ENCODE results near the gene GPC6.
"Not testable (repeated sequence)": the region's sequence is repeated elsewhere in the genome, so short reads cannot be mapped to it uniquely, and the experiment has no call there.

The GPC6 gene

GRCh38 chr13:94198681-94199080 lies 972.1 kb downstream of the GPC6 start:
- H3K4me3 ChIP-seq (ENCODE audit: low read depth, low read length) = no peak overlapping the region
- DNase-seq (ENCODE audit: low read depth) = no peak
- TF ChIP-seq CTCF (IDR thresholded peaks at IDR 0.05; ENCODE audit: low read depth, low read length, missing control alignments) = no peak

GRCh38 chr13:94199135-94199534 lies 972.5 kb downstream of the GPC6 start:
- no peak overlapping the region for H3K4me3 ChIP-seq (ENCODE audit: low read depth, low read length)
- TF ChIP-seq CTCF (IDR thresholded peaks at IDR 0.05; ENCODE audit: low read depth, low read length, missing control alignments) = no peak
- DNase-seq (ENCODE audit: low read depth) = no peak

- no peak overlapping the region for H3K4me3 ChIP-seq (ENCODE audit: low read depth, low read length)
- no peak for DNase-seq (ENCODE audit: low read depth)
These were observed 974.4 kb downstream of the GPC6 start for GRCh38 chr13:94201022-94201421.

GRCh38 chr13:94204163-94204562 lies 977.6 kb downstream of the GPC6 start:
- no peak for DNase-seq (ENCODE audit: low read depth)

More at GRCh38 chr13:94201022-94201421, 974.4 kb downstream of the GPC6 start:
- no peak for TF ChIP-seq CTCF (IDR thresholded peaks at IDR 0.05; ENCODE audit: low read depth, low read length, missing control alignments)

GRCh38 chr13:94204946-94205345 lies 978.3 kb downstream of the GPC6 start:
- DNase-seq (ENCODE audit: low read depth) = no peak
- TF ChIP-seq CTCF (IDR thresholded peaks at IDR 0.05; ENCODE audit: low read depth, low read length, missing control alignments) = no peak
- H3K4me3 ChIP-seq (ENCODE audit: low read depth, low read length) = no peak overlapping the region

More at GRCh38 chr13:94204163-94204562, 977.6 kb downstream of the GPC6 start:
- TF ChIP-seq CTCF (IDR thresholded peaks at IDR 0.05; ENCODE audit: low read depth, low read length, missing control alignments) = no peak
- no peak overlapping the region for H3K4me3 ChIP-seq (ENCODE audit: low read depth, low read length)

- DNase-seq (ENCODE audit: low read depth) = no peak
- no peak for TF ChIP-seq CTCF (IDR thresholded peaks at IDR 0.05; ENCODE audit: low read depth, low read length, missing control alignments)
- no peak overlapping the region for H3K4me3 ChIP-seq (ENCODE audit: low read depth, low read length)
These were observed 979.3 kb downstream of the GPC6 start for GRCh38 chr13:94205896-94206295.

- TF ChIP-seq CTCF (IDR thresholded peaks at IDR 0.05; ENCODE audit: low read depth, low read length, missing control alignments) = no peak
- no peak overlapping the region for H3K4me3 ChIP-seq (ENCODE audit: low read depth, low read length)
- no peak for DNase-seq (ENCODE audit: low read depth)
These were observed 982.5 kb downstream of the GPC6 start for GRCh38 chr13:94209117-94209516.

GRCh38 chr13:94209913-94210312 lies 983.3 kb downstream of the GPC6 start:
- H3K4me3 ChIP-seq (ENCODE audit: low read depth, low read length); DNase-seq (ENCODE audit: low read depth): not testable (repeated sequence)

All from GM12864 (cell line).